HepG2 (cell line): ENCODE measurements around the gene GPR15. TPM values are rescaled to one million over a fixed set of nuclear protein-coding genes. Genes with fewer than 3 reads are reported as not detected.

Experiments used
- ATAC-seq: fragments of 200-7000 bp; cut with Tn5 transposase; 3 replicates; pipeline ENCODE4 v1.9.1; 2020; ENCODE audit warnings: mild to moderate bottlenecking, moderate library complexity
- BruUV-seq: library from RNA; stranded (reverse); fragments of 400-500 nt; replicated peaks from 2 replicates; lab custom pipeline; 2021; lab: Mats Ljungman, UMichigan
- CTCF ChIA-PET: fragments of 300-600 bp; formaldehyde crosslinking; extraction: SDS; loops from one replicate; lab custom pipeline; 2021; ENCODE audit warnings: low total read pairs, inconsistent platforms, low intra/inter-chr PET ratio; lab: Yijun Ruan, JAX
- POLR2A ChIA-PET: fragments of 350-600 bp; sonication (Branson Sonifier 250); formaldehyde crosslinking; loops from one replicate; lab custom pipeline; 2020; ENCODE audit warnings: antibody characterized with exemption, inconsistent platforms; lab: Yijun Ruan, JAX
- DNase-seq: peaks from one replicate; pipeline ENCODE4 v3.0.0-alpha.2; 2015; ENCODE audit warnings: low spot score
- FAIRE-seq: peaks from 3 replicates; lab custom pipeline; 2011; peaks lifted over from hg19 to GRCh38; lab: Jason Lieb, UNC
- H2AFZ ChIP-seq: one replicate; pipeline ENCODE4 v1.6.1; 2011; ENCODE audit warnings: low read length, inconsistent platforms
- H3K27ac ChIP-seq: fragments of 300-600 bp; 3 replicates; pipeline ENCODE4 v1.8.0; 2011; ENCODE audit warnings: mixed run types, mild to moderate bottlenecking, mixed read lengths, low read length, inconsistent platforms; ENCODE audit not compliant: insufficient read depth; ENCODE audit errors: extremely low read length
- H3K27me3 ChIP-seq, 2 experiments: fragments of 200-600 bp in 1 of 2; 2 replicates in 1 of 2; 3 replicates in 1 of 2; pipeline versions ENCODE4 v1.6.0 to v1.8.0; 2011; ENCODE audit warnings: low read length in 2 of 2, mild to moderate bottlenecking in 2 of 2, moderate library complexity in 2 of 2, inconsistent platforms in 1 of 2; ENCODE audit not compliant: insufficient read depth in 2 of 2, control insufficient read depth in 1 of 2
- H3K36me3 ChIP-seq, 2 experiments: fragments of 200-600 bp in 1 of 2; replicated peaks in 1 of 2; 2 replicates in 1 of 2; 3 replicates in 1 of 2; pipeline versions ENCODE4 v1.5.1 to v1.8.0; 2011; ENCODE audit warnings: low read length in 2 of 2, inconsistent platforms in 1 of 2; ENCODE audit not compliant: insufficient read depth in 2 of 2, control insufficient read depth in 1 of 2
- H3K4me1 ChIP-seq: 2 replicates; pipeline ENCODE4 v1.5.1; 2012; ENCODE audit warnings: low read length, inconsistent platforms; ENCODE audit not compliant: insufficient read depth
- H3K4me2 ChIP-seq: 2 replicates; pipeline ENCODE4 v1.6.0; 2011; ENCODE audit warnings: low read depth, low read length, inconsistent platforms
- H3K4me3 ChIP-seq, 3 experiments: fragments of 200-600 bp in 1 of 3; sonication (generic), shearing (Covaris generic) in 1 of 3; replicated peaks in 1 of 3; 2 replicates each; pipeline ENCODE4 v1.5.1; 2011 to 2016; ENCODE audit warnings: low read length in 3 of 3, inconsistent platforms in 2 of 3, low read depth in 2 of 3, mild to moderate bottlenecking in 2 of 3, control low read depth in 1 of 3, mixed read lengths in 1 of 3; ENCODE audit not compliant: insufficient read depth in 1 of 3
- H3K79me2 ChIP-seq: one replicate; pipeline ENCODE4 v1.6.1; 2011; ENCODE audit warnings: low read length, inconsistent platforms; ENCODE audit not compliant: insufficient read depth
- H3K9ac ChIP-seq: 2 replicates; pipeline ENCODE4 v1.6.0; 2011; ENCODE audit warnings: mild to moderate bottlenecking, low read depth, low read length, inconsistent platforms; ENCODE audit not compliant: insufficient read depth
- H3K9me3 ChIP-seq: 2 replicates; pipeline ENCODE4 v1.5.1; 2012; ENCODE audit warnings: mild to moderate bottlenecking, low read length
- H4K20me1 ChIP-seq: 2 replicates; pipeline ENCODE4 v1.6.0; 2011; ENCODE audit warnings: inconsistent platforms, mild to moderate bottlenecking, low read length, moderate library complexity; ENCODE audit not compliant: insufficient read depth
- CEBPG ChIP-seq: IDR thresholded peaks from 2 replicates; pipeline ENCODE4 v1.6.1; 2016
- ELF4 ChIP-seq: sonication (generic); formaldehyde crosslinking; IDR thresholded peaks from 2 replicates; pipeline ENCODE4 v1.5.0; 2020; ENCODE audit warnings: missing genetic modification reagents, mild to moderate bottlenecking, moderate library complexity, borderline replicate concordance
- FOXA1 ChIP-seq, 2 experiments: fragments of 450-650 bp in 1 of 2; sonication (generic) in 1 of 2; formaldehyde crosslinking in 1 of 2; IDR thresholded peaks; 2 replicates each; pipeline versions ENCODE4 v1.4.0 to v1.6.1; 2016 to 2020; ENCODE audit warnings: missing genetic modification reagents in 1 of 2
- FOXO1 ChIP-seq: sonication (generic); formaldehyde crosslinking; IDR thresholded peaks from 2 replicates; pipeline ENCODE4 v1.4.0; 2020; ENCODE audit warnings: missing genetic modification reagents
- MED8 ChIP-seq: sonication (generic); formaldehyde crosslinking; IDR thresholded peaks from 2 replicates; pipeline ENCODE4 v1.8.1; 2023; ENCODE audit warnings: mild to moderate bottlenecking, missing genetic modification reagents; ENCODE audit not compliant: insufficient replicate concordance
- MYNN ChIP-seq: sonication (generic); formaldehyde crosslinking; IDR thresholded peaks from 2 replicates; pipeline ENCODE4 v1.4.0; 2020; ENCODE audit warnings: mild to moderate bottlenecking, low read depth, missing genetic modification reagents
- NPAS2 ChIP-seq: sonication (generic); formaldehyde crosslinking; IDR thresholded peaks from 2 replicates; pipeline ENCODE4 v1.8.0; 2022; ENCODE audit warnings: mild to moderate bottlenecking, missing genetic modification reagents, borderline replicate concordance
- PCBP2 ChIP-seq: fragments of 200-400 bp; formaldehyde crosslinking; optimal IDR thresholded peaks from 2 replicates; pipeline ENCODE3; 2018; ENCODE audit warnings: low read length, low read depth; ENCODE audit not compliant: poor library complexity, severe bottlenecking
- SSRP1 ChIP-seq: IDR thresholded peaks from 2 replicates; pipeline ENCODE4 v1.6.1; 2016; ENCODE audit warnings: control low read depth
- TCF7 ChIP-seq: sonication (generic); IDR thresholded peaks from 2 replicates; pipeline ENCODE4 v1.6.1; 2016; ENCODE audit warnings: antibody characterized with exemption, low read depth
- TRIM22 ChIP-seq: fragments of 450-650 bp; IDR thresholded peaks from 2 replicates; pipeline ENCODE4 v1.6.1; 2017
- ZNF883 ChIP-seq: sonication (generic); formaldehyde crosslinking; IDR thresholded peaks from 2 replicates; pipeline ENCODE4 v1.5.1; 2020; ENCODE audit warnings: mild to moderate bottlenecking, missing genetic modification reagents; ENCODE audit errors: not compliant biosample characterization
- ZSCAN25 ChIP-seq: sonication (generic); formaldehyde crosslinking; IDR thresholded peaks from 2 replicates; pipeline ENCODE4 v1.8.0; 2022; ENCODE audit warnings: mild to moderate bottlenecking, missing genetic modification reagents
- WGBS: methylation state at CpG from one replicate; pipeline ENCODE4 v1.1.6; 2017; ENCODE audit warnings: low lambda C conversion rate; 5-methylcytosine and 5-hydroxymethylcytosine counted together
- in situ Hi-C: cut with HindIII; loops from 2 replicates; pipeline ENCODE4 v1.10.0; 2017; ENCODE audit warnings: low pct_unique_long_range_greater_than_20kb; ENCODE audit not compliant: extremely low pct_ligation_motif_present
- intact Hi-C: fragments of 100-400 bp; cut with micrococcal nuclease; formaldehyde crosslinking; loops from one replicate; pipeline ENCODE4 v1.10.0; 2022; ENCODE audit not compliant: unreplicated experiment
- polyA plus RNA-seq, 8 experiments: library from polyadenylated mRNA; depleted of rRNA in 3 of 8; stranded (reverse) in 7 of 8; unstranded in 1 of 8; fragments of >200 nt; fragmentation: Illumina TruSeq in 4 of 8; extraction: Trizol in 4 of 8; gene quantifications; 2 replicates each; pipeline versions ENCODE4 v1.2.1 to v1.2.3, GENCODE V29; 2011 to 2016; ENCODE audit warnings: low read depth in 4 of 8, missing spikeins in 1 of 8, mixed read lengths in 1 of 8; ENCODE audit not compliant: insufficient read depth in 1 of 8
- total RNA-seq, 5 experiments: library from RNA; depleted of rRNA; stranded (reverse); fragments of >200 nt; fragmentation: Illumina TruSeq; extraction: Trizol; gene quantifications; 2 replicates each; pipeline ENCODE4 v1.2.3, GENCODE V29; 2016; ENCODE audit warnings: low read depth in 1 of 5
- TF ChIP-seq, protein P1 (sequence below): sonication (generic); formaldehyde crosslinking; IDR thresholded peaks from 2 replicates; pipeline ENCODE4 v1.8.0; 2022; ENCODE audit warnings: missing genetic modification reagents, mild to moderate bottlenecking, moderate library complexity, borderline replicate concordance
- TF ChIP-seq, protein P2 (sequence below): sonication (generic); formaldehyde crosslinking; IDR thresholded peaks from 2 replicates; pipeline ENCODE4 v1.9.0; 2022; ENCODE audit warnings: missing genetic modification reagents, mild to moderate bottlenecking, borderline replicate concordance

GPR15 gene
- total and polyA plus RNA-seq, 2 of the 13 experiments (the other 11 are each of a cell fraction or from before 2014, with no cell fraction given): not detected

- no peak for TF ChIP-seq NPAS2 (CRISPR knock-in tag)
- TF ChIP-seq FOXO1 (CRISPR knock-in tag): no peak
- TF ChIP-seq FOXA1 (IDR thresholded peaks at IDR 0.05): no peak
- no peak for TF ChIP-seq FOXA1 (CRISPR knock-in tag; IDR thresholded peaks at IDR 0.05)
- TF ChIP-seq, protein P1, sequence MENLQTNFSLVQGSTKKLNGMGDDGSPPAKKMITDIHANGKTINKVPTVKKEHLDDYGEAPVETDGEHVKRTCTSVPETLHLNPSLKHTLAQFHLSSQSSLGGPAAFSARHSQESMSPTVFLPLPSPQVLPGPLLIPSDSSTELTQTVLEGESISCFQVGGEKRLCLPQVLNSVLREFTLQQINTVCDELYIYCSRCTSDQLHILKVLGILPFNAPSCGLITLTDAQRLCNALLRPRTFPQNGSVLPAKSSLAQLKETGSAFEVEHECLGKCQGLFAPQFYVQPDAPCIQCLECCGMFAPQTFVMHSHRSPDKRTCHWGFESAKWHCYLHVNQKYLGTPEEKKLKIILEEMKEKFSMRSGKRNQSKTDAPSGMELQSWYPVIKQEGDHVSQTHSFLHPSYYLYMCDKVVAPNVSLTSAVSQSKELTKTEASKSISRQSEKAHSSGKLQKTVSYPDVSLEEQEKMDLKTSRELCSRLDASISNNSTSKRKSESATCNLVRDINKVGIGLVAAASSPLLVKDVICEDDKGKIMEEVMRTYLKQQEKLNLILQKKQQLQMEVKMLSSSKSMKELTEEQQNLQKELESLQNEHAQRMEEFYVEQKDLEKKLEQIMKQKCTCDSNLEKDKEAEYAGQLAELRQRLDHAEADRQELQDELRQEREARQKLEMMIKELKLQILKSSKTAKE (CRISPR knock-in tag): no peak
- no peak for TF ChIP-seq ZSCAN25 (CRISPR knock-in tag)
- no peak for TF ChIP-seq CEBPG (CRISPR knock-in tag)
- no peak for TF ChIP-seq SSRP1 (CRISPR knock-in tag)
- no peak for TF ChIP-seq MED8
- TF ChIP-seq, all 625 proteins: peak for 0
Observed at GRCh38 chr3:98557324-98558010, 25.7 kb downstream of the GPR15 start (continued).

DNA sequence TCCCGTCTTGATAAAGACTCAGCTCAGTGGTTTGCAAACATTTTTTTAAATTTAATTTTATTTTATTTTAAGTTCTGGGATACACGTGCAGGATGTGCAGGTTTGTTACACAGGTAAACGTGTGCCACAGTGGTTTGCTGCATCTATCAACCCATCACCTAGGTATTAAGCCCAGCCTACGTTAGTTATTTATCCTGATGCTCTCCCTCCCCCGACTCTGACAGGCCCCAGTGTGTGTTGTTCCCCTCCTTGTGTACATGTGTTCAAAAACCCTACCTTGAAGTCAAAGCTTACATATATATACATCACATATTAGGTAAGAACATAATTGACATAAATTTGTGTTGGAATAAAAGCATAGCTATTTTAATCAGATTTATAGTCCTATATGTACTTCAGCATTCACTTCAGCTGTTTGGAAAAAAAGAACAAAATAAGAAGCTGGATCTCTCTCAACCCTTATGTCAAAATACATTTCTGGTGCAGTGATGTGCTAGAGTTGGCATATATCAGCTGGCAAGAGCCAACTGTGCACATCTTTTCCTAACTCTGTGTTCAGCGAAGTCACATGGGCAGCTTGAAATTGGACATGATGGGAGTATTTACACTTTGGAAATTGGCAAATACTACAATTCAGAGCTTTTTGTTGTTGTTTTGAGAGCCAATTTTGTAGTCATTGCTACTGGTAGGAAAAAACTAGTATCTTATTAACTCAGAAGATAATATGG is 26.5 kb downstream of the GPR15 start:
- Histone ChIP-seq H3K4me3 (no peak overlapping the region), H2AFZ (no peak overlapping the region), H3K36me3 (no peaks in the 10 kb centered on the region), H3K27ac (no peak overlapping the region), H3K4me2 (no peak overlapping the region), H3K79me2 (no peaks in the 10 kb centered on the region), H3K4me1 (no peaks in the 10 kb centered on the region), H3K9me3 (no peaks in the 10 kb centered on the region), H3K27me3 (no peaks in the 10 kb centered on the region), H4K20me1 (no peaks in the 10 kb centered on the region), H3K9ac (no peak overlapping the region)
- in situ Hi-C loops (loop anchor here (25.0 kb wide), 1 partner anchor 521 kb away; the partner anchor contains the start of gene GABRR3), intact Hi-C loops (no loop called here)
- ChIA-PET POLR2A (no interaction called here), CTCF (no interaction called here)
- BruUV-seq: no TSS peak
- FAIRE-seq (no peak), DNase-seq (no peak), ATAC-seq (no peak)
- whole genome bisulfite sequencing: 15% methylated on average over 6 of the region's 6 CpGs
- TF ChIP-seq ZNF883: no peak
- TF ChIP-seq MYNN: no peak
- TF ChIP-seq, protein P2, sequence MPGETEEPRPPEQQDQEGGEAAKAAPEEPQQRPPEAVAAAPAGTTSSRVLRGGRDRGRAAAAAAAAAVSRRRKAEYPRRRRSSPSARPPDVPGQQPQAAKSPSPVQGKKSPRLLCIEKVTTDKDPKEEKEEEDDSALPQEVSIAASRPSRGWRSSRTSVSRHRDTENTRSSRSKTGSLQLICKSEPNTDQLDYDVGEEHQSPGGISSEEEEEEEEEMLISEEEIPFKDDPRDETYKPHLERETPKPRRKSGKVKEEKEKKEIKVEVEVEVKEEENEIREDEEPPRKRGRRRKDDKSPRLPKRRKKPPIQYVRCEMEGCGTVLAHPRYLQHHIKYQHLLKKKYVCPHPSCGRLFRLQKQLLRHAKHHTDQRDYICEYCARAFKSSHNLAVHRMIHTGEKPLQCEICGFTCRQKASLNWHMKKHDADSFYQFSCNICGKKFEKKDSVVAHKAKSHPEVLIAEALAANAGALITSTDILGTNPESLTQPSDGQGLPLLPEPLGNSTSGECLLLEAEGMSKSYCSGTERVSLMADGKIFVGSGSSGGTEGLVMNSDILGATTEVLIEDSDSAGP: no peak
- no peak for TF ChIP-seq TRIM22
- TF ChIP-seq ELF4 (CRISPR knock-in tag): no peak
- no peak for TF ChIP-seq PCBP2
- TF ChIP-seq TCF7: no peak
